Hepatocyte (in vitro differentiated cells): ENCODE data around the gene KHDC1L.

Experiments
- EZH2 ChIP-seq: fragments of 200-600 bp; sonication (generic); IDR thresholded peaks from 2 replicates; pipeline ENCODE4 v1.6.1; 2016; ENCODE audit warnings: antibody characterized with exemption, mild to moderate bottlenecking, borderline replicate concordance
- TF ChIP-seq, protein P1 (sequence below): fragments of 200-600 bp; sonication (generic); IDR thresholded peaks from 2 replicates; pipeline ENCODE4 v1.5.1; 2016; ENCODE audit warnings: antibody characterized with exemption, mild to moderate bottlenecking; ENCODE audit not compliant: poor library complexity

DNA sequence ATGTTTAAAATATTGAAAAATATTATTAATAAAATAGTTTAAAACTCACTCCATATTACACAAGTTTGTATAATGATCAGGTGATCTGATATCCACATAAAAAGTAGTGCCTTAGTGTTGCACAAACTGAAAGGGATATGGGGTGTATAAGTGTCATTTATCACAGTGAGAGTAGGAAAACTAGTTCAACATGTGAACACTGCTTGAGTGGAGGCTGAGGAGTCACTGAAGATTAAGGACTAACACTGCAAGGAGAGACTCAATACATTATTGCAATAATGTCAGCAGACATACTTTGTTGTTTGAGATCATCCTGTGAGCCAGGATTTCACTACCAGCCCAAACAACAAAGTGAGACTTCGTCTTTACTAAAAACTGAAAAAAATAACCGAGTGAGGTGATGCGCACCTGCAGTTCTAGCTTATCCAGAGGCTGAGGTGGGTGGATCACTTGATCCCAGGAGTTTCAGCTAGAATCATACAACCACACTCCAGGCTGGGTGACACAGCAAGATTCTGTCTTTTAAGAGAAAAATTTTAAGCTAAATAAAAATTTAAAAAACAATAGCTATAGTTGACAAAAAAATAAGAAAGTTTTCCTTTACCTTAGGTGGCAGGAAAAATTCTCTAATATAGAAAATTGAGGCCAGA is 2.4 kb upstream of the KHDC1L start:
- TF ChIP-seq, protein P1, sequence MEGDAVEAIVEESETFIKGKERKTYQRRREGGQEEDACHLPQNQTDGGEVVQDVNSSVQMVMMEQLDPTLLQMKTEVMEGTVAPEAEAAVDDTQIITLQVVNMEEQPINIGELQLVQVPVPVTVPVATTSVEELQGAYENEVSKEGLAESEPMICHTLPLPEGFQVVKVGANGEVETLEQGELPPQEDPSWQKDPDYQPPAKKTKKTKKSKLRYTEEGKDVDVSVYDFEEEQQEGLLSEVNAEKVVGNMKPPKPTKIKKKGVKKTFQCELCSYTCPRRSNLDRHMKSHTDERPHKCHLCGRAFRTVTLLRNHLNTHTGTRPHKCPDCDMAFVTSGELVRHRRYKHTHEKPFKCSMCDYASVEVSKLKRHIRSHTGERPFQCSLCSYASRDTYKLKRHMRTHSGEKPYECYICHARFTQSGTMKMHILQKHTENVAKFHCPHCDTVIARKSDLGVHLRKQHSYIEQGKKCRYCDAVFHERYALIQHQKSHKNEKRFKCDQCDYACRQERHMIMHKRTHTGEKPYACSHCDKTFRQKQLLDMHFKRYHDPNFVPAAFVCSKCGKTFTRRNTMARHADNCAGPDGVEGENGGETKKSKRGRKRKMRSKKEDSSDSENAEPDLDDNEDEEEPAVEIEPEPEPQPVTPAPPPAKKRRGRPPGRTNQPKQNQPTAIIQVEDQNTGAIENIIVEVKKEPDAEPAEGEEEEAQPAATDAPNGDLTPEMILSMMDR = no peak
- no peak for TF ChIP-seq EZH2
